Subcutaneous abdominal adipose tissue (tissue), 5 donors: Measurements from ENCODE around the gene RELN.

Experiments
- H3K27ac ChIP-seq: one replicate; pipeline ENCODE4 v1.7.0; 2013; ENCODE audit warnings: low read depth, mild to moderate bottlenecking, inconsistent platforms, low read length, moderate library complexity
- H3K27me3 ChIP-seq, 5 donors: one replicate each; pipeline ENCODE4 v1.7.0; 2013; ENCODE audit warnings: low read length in 5 of 5, inconsistent platforms in 1 of 5; ENCODE audit not compliant: control insufficient read depth in 5 of 5, insufficient read depth in 4 of 5
- H3K36me3 ChIP-seq, 5 donors: one replicate each; pipeline ENCODE4 v1.7.0; 2013; ENCODE audit warnings: low read length in 5 of 5; ENCODE audit not compliant: control insufficient read depth in 5 of 5, insufficient read depth in 5 of 5
- H3K4me1 ChIP-seq, 5 donors: one replicate each; pipeline ENCODE4 v1.7.0; 2013; ENCODE audit warnings: low read length in 5 of 5, mild to moderate bottlenecking in 3 of 5, moderate library complexity in 1 of 5; ENCODE audit not compliant: control insufficient read depth in 5 of 5, insufficient read depth in 5 of 5
- H3K4me3 ChIP-seq, 5 donors: one replicate each; pipeline ENCODE4 v1.7.0; 2013; ENCODE audit warnings: low read length in 5 of 5, low read depth in 1 of 5
- H3K9ac ChIP-seq, 5 donors: one replicate each; pipeline ENCODE4 v1.7.0; 2013; ENCODE audit warnings: low read length in 5 of 5, mild to moderate bottlenecking in 4 of 5, moderate library complexity in 3 of 5
- H3K9me3 ChIP-seq, 5 donors: one replicate each; pipeline ENCODE4 v1.7.0; 2013; ENCODE audit warnings: low read length in 5 of 5; ENCODE audit not compliant: control insufficient read depth in 5 of 5
- donor health status: healthy.
- donor health status: healthy.
- donor health status: healthy.
- donor health status: healthy.
- donor health status: healthy.

RELN gene

DNA sequence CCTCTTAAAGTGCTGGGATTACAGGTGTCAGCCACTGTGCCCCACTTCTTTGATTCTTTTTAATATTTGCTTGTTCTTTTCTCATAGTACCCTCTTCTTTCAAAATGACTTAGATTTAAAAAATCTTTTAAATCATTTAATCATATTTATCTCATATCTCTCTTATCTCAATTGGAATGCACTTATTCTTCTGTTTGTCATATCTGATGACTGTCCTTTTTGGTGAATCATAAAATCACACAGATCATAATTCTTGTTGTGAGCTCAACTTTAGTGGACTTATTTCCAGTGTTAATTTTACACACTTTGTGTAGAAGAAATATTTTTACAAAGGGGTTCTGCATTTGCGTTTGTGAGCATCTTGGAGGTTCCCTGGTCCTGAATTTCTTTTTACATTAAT, 323.1 kb downstream of the RELN start:
- H3K4me3 ChIP-seq: no peak overlapping the region
- no peaks in the 10 kb centered on the region for H3K36me3 ChIP-seq
- no peaks in the 10 kb centered on the region for H3K9me3 ChIP-seq
- H3K4me1 ChIP-seq: no peaks in the 10 kb centered on the region
- H3K27me3 ChIP-seq: no peaks in the 10 kb centered on the region
- no peak overlapping the region for H3K9ac ChIP-seq
- H3K27ac ChIP-seq: no peak overlapping the region

DNA sequence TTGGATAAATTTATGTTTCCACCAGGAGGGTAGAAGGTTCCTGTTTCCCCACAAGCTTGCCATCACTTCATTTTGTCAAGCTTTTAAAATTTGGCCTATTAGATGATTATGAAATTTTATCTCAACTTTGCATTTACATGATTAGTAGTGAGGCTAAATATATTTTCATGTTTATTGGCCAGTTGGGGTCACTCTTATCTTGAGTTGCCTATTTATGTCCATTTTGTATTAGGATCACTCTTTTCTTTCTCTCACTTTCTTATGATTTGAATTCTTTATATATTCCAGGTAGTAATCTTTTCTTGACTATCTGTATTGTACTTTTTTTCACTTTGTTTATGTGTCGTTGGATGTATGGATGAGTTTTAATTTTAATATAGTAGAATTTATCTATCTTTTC, 324.9 kb downstream of the RELN start:
- H3K36me3 ChIP-seq: no peaks in the 10 kb centered on the region
- H3K27me3 ChIP-seq: no peaks in the 10 kb centered on the region
- H3K9me3 ChIP-seq: no peaks in the 10 kb centered on the region
- no peak overlapping the region for H3K9ac ChIP-seq
- no peak overlapping the region for H3K27ac ChIP-seq
- no peak overlapping the region for H3K4me3 ChIP-seq
- H3K4me1 ChIP-seq: no peaks in the 10 kb centered on the region

DNA sequence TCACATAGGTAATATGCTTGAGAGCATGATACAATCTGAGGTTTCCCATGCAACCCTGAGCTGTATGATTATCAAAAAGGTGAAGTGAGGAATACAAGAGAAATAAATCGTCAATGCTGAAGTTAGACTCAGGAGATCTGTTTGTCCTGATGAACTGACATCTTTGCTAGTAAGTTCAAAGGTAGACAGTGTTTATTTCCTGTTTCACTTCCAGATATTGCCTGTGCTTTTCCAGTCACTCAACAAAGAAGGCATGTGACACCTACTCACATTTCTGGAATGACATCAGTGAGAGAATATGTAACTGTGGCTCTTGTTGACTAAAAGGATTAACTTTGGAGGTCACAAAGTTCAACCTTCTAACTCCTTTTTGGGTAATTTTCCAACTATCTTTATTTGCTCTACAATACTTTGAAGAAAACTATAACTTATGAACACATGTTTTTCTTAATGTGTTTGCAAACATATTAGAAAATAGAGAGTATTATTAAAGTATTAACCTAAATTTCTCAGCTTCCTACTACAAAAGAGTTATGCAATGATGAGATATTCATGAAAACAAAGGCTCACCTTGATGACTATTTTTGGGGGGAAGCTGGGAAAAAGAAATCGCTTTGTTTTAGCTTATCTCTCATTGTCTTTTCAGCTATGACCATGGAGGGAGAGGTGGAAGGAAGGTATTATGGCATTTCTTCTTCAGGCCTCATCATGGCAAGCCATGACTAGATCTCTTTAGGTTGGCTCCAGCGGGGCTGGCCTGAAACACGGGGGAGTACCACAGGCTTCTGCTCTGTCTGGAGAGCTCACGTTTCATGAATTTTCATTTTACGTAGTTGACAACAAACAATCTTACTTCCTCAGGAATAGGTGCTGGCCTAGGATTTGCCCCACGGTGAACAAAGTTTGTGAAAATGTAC, 328.7 kb downstream of the RELN start:
- no peak overlapping the region for H3K27ac ChIP-seq
- H3K36me3 ChIP-seq: no peaks in the 10 kb centered on the region
- no peaks in the 10 kb centered on the region for H3K9me3 ChIP-seq
- H3K9ac ChIP-seq: no peak overlapping the region
- H3K4me1 ChIP-seq: no peaks in the 10 kb centered on the region
- no peak overlapping the region for H3K4me3 ChIP-seq
- H3K27me3 ChIP-seq: no peaks in the 10 kb centered on the region

DNA sequence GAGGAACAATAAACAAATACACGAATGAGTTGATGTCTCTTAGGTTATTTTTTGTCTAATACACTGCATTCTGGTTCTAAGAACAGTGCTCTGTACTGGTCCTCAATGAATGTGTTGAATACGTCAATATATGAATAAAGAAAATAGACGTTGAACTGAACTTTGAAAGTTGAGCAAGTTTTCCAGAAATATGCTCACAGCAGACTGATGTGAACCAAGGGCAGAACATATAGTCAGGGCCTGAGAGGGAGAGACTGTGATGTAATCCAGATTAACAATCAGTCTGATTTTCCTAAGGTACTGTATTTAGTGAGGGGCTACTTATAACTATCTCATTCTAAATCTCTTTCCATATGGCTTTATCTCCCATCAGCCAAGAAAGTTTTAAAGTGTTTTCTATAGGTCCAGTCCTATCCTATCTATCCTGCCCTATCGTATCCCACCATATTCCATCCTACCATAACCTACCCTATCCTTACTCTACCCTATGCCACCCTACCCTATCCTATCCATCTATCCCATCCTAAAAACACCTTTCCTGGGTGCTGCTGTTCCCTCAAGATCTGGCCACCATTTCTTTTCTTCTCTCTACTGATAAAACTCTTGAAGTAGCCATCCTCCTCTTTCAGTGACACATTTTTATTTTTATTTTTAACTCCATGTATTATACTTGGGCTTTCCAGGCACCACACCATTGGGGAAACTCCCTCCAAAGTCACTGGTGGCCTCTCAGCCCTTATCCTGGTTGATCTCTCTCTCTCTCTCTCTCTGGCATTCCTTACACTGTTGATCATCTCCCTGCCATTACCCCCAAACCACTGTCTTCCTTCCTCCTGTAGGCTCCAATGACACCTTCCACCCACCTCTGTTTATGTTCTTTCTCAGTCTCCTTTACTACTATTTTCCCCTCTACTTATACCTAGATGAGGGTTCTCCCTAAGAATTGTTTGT, 331.1 kb downstream of the RELN start:
- Histone ChIP-seq H3K36me3 (no peaks in the 10 kb centered on the region), H3K9me3 (no peaks in the 10 kb centered on the region), H3K9ac (no peak overlapping the region), H3K27me3 (no peaks in the 10 kb centered on the region), H3K27ac (no peak overlapping the region), H3K4me1 (no peaks in the 10 kb centered on the region), H3K4me3 (no peak overlapping the region)

DNA sequence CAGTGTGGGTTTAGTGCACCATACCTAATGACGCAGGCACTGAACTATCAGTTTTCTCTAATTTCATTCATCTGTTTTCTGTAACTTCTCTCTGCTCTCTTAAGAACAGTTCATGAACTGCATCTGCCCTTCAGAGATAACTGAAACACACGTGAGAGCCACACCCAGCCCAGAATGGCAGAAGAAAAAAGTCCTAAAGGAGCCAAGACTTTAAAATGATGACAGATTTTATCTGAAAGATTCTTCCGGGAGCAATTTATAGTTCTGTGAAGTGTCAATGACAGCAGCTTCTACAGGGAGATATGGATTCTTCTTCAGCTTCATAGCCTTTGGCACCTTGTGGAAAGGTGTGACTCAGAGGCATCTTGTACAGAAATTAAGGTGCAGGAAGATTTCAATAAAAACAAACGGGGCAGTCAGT, 332.0 kb downstream of the RELN start:
- Histone ChIP-seq H3K4me3 (no peak overlapping the region), H3K9ac (no peak overlapping the region), H3K9me3 (no peaks in the 10 kb centered on the region), H3K27ac (no peak overlapping the region), H3K27me3 (no peaks in the 10 kb centered on the region), H3K36me3 (no peaks in the 10 kb centered on the region), H3K4me1 (no peaks in the 10 kb centered on the region)

DNA sequence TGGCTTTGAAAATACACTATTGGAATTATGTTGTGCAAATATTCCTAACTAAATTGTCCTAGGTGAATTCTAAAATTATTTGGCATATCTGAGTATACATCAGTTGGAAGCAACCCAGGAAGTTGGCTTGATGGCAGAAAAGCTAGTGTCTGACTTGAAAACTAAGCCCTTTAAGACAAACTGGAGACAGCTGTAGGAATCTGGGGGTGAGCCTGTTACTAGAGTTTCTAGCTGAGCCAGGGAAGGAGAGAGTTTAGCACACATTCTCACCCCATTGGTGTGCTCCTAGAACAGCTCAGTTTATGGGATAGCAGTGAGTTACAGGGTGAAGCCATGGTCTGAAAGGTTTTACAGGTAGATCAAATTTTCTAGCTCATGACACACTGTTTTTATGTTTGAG, 333.2 kb downstream of the RELN start:
- no peak overlapping the region for H3K4me3 ChIP-seq
- no peaks in the 10 kb centered on the region for H3K4me1 ChIP-seq
- no peaks in the 10 kb centered on the region for H3K36me3 ChIP-seq

DNA sequence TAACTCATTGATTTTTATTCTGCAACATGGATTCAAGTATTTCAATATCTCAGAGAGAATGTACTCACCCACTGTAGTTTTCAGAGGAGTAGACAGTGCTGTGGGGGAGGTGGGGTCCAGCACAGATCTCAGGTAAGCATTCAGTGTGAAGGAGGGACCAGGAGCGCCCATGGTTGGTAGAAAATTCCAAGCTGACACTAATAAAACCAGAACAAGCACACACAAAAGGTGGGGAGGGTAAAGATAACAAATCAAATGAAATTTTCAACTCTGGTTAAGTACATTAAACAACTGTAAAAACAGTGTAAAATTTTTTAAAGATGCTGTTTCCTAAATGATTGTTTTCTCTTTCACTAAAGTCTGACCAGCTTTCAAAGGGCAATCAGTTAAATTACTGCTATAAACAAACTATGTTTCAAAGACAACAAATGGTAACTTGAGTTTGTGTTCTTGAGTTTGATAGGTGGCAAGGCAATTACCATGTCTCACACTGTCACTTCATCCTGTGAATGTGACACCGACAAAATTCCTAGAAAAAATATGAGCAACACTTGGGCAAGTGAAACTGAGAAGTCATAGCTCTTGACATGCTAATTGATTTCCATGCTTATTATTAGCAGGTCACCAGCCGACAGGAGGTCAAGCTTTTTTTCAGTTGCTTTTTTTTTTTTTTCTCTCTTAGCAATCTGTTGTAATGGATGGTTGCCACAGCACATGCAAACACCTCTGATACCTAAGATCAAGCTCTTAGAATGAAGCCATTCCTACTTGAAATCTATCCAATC, 337.7 kb downstream of the RELN start:
- no peak overlapping the region for H3K27ac ChIP-seq
- H3K9ac ChIP-seq: no peak overlapping the region
- no peaks in the 10 kb centered on the region for H3K4me1 ChIP-seq

More for the DNA sequence above, 333.2 kb downstream of the RELN start:
- H3K9me3 ChIP-seq: no peaks in the 10 kb centered on the region
- H3K9ac ChIP-seq: no peak overlapping the region
- H3K27me3 ChIP-seq: no peaks in the 10 kb centered on the region
- no peak overlapping the region for H3K27ac ChIP-seq

DNA sequence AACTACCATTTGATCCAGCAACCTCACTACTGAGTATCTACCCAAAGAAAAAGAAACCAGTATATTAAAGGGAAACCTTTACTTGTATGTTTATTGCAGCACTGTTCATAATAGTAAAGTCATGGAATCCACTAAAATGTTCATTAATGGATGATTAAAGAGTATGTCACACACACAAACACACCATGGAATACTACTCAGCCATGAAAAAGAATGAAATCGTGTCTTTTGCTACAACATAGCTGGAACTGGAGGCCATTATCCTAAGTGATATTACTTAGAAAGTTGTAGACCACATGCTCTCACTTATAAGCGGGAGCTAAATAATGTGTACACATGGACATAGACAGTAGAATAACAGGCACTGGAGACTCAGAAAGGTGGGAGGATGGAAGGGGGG, 340.4 kb downstream of the RELN start:
- Histone ChIP-seq H3K27me3 (no peaks in the 10 kb centered on the region), H3K27ac (no peak overlapping the region), H3K4me3 (no peak overlapping the region), H3K36me3 (no peaks in the 10 kb centered on the region), H3K9ac (no peak overlapping the region), H3K4me1 (no peaks in the 10 kb centered on the region), H3K9me3 (peaks cover 0 to 14% (median 6%) of the 10 kb centered on the region in 5 donors)

More for the DNA sequence above, 337.7 kb downstream of the RELN start:
- no peaks in the 10 kb centered on the region for H3K36me3 ChIP-seq
- no peak overlapping the region for H3K4me3 ChIP-seq
- peaks cover 0 to 12% (median 5%) of the 10 kb centered on the region in 5 donors for H3K9me3 ChIP-seq
- H3K27me3 ChIP-seq: no peaks in the 10 kb centered on the region

DNA sequence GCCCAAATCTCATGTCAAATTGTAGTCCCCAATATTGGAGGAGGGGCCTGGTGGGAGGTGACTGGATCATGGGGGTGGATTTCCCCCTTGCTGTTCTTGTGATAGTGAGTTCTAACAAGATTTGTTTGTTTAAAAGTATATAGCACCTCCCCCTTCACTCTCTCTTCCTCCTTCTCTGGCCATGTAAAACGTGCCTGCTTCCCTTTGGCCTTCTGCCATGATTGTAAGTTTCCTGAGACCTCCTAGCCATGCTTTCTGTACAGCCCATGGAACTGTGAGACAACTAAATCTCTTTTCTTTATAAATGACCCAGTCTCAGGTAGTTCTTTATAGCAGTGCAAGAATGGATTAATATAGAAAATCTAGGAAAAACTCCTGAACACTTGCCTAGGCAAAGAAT, 341.3 kb downstream of the RELN start:
- Histone ChIP-seq H3K36me3 (no peaks in the 10 kb centered on the region), H3K9me3 (peaks cover 0 to 14% (median 7%) of the 10 kb centered on the region in 5 donors), H3K27ac (no peak overlapping the region), H3K4me3 (no peak overlapping the region), H3K4me1 (no peaks in the 10 kb centered on the region), H3K9ac (no peak overlapping the region), H3K27me3 (no peaks in the 10 kb centered on the region)
